Measurements from ENCODE around the gene FERMT2.
"Not testable (repeated sequence)": the region's sequence is repeated elsewhere in the genome, so short reads cannot be mapped to it uniquely, and the experiment has no call there.

Gene FERMT2

GRCh38 chr14:52900731-52901130 lies 50.1 kb downstream of the FERMT2 start:
- DNase-seq = no peak

- no peak for DNase-seq
Measured at GRCh38 chr14:52898496-52898895, 52.4 kb downstream of the FERMT2 start.

GRCh38 chr14:52895000-52895399 lies 55.9 kb downstream of the FERMT2 start:
- no peak for DNase-seq

GRCh38 chr14:52891800-52892199 lies 59.0 kb downstream of the FERMT2 start:
- DNase-seq = no peak

- DNase-seq = no peak
Measured at GRCh38 chr14:52888839-52889838, 61.7 kb downstream of the FERMT2 start.

GRCh38 chr14:52888159-52888558 lies 62.7 kb downstream of the FERMT2 start:
- no peak for DNase-seq

- DNase-seq = no peak
Measured at GRCh38 chr14:52885230-52885629, 65.6 kb downstream of the FERMT2 start.

- no peak for DNase-seq
Measured at GRCh38 chr14:52883658-52884057, 67.2 kb downstream of the FERMT2 start.

- DNase-seq = no peak
Measured at GRCh38 chr14:52882824-52883223, 68.0 kb downstream of the FERMT2 start.

GRCh38 chr14:52879958-52880357 lies 70.9 kb downstream of the FERMT2 start:
- DNase-seq = no peak

- DNase-seq = no peak
Measured at GRCh38 chr14:52878946-52879345, 71.9 kb downstream of the FERMT2 start.

GRCh38 chr14:52878469-52878868 lies 72.4 kb downstream of the FERMT2 start:
- DNase-seq = no peak

- no peak for DNase-seq
Measured at GRCh38 chr14:52877628-52878027, 73.2 kb downstream of the FERMT2 start.

- no peak for DNase-seq
Measured at GRCh38 chr14:52876806-52877205, 74.0 kb downstream of the FERMT2 start.

GRCh38 chr14:52876311-52876710 lies 74.5 kb downstream of the FERMT2 start:
- DNase-seq = no peak

GRCh38 chr14:52875707-52876106 lies 75.1 kb downstream of the FERMT2 start:
- no peak for DNase-seq

- no peak for DNase-seq
Measured at GRCh38 chr14:52874389-52874788, 76.5 kb downstream of the FERMT2 start.

- no peak for DNase-seq
Measured at GRCh38 chr14:52873694-52874093, 77.2 kb downstream of the FERMT2 start.

GRCh38 chr14:52873065-52873464 lies 77.8 kb downstream of the FERMT2 start:
- DNase-seq = no peak

- DNase-seq = no peak
Measured at GRCh38 chr14:52871606-52872005, 79.2 kb downstream of the FERMT2 start.

- DNase-seq = no peak
Measured at GRCh38 chr14:52868911-52869618, 81.8 kb downstream of the FERMT2 start.

- not testable (repeated sequence) for DNase-seq
Measured at GRCh38 chr14:52864893-52865292, 86.0 kb downstream of the FERMT2 start.

GRCh38 chr14:52863334-52863700 lies 87.5 kb downstream of the FERMT2 start:
- no peak for DNase-seq

Measured in activated CD4-positive, alpha-beta T cell treated with anti-CD3 and anti-CD28 coated beads for 4 hours (primary cell).